Endothelial cell of umbilical vein (primary cell): Measurements from ENCODE around the gene WNT10A. TPM values are rescaled to one million over a fixed set of nuclear protein-coding genes. Genes with fewer than 3 reads are reported as not detected.

ENCODE experiments used
- BruUV-seq: library from RNA; stranded (reverse); fragments of 400-500 nt; replicated peaks from 2 replicates; lab custom pipeline; 2021; lab: Mats Ljungman, UMichigan
- CTCF ChIA-PET: fragments of 300-600, 350-600 bp; sonication (Branson Sonifier 250); formaldehyde crosslinking; loops from one replicate; lab custom pipeline; 2021; ENCODE audit warnings: antibody characterized with exemption, inconsistent platforms; lab: Charles Lee
- POLR2A ChIA-PET: fragments of 300-600, 350-600 bp; sonication (Branson Sonifier 250); formaldehyde crosslinking; loops from one replicate; lab custom pipeline; 2021; ENCODE audit warnings: antibody characterized with exemption, inconsistent platforms; lab: Charles Lee
- DNase-seq: peaks from one replicate; pipeline ENCODE4 v3.0.0-alpha.2; 2011; ENCODE audit warnings: low read depth, low spot score
- FAIRE-seq: peaks from 2 replicates; lab custom pipeline; 2011; peaks lifted over from hg19 to GRCh38; lab: Jason Lieb, UNC
- H2AFZ ChIP-seq: 2 replicates; pipeline ENCODE4 v1.6.0; 2012; ENCODE audit warnings: low read depth, low read length, control low read depth, inconsistent platforms
- H3K27ac ChIP-seq: 2 replicates; pipeline ENCODE4 v1.5.1; 2011; ENCODE audit warnings: low read depth, mild to moderate bottlenecking, control low read depth, low read length, moderate library complexity; ENCODE audit not compliant: insufficient read depth
- H3K27me3 ChIP-seq, 2 experiments: 2 replicates each; pipeline versions ENCODE4 v1.6.0 to v1.6.1; 2011; ENCODE audit warnings: low read length in 2 of 2, mixed read lengths in 1 of 2; ENCODE audit not compliant: control insufficient read depth in 2 of 2, insufficient read depth in 2 of 2
- H3K36me3 ChIP-seq, 2 experiments: 2 replicates in 1 of 2; 3 replicates in 1 of 2; pipeline ENCODE4 v1.5.1; 2011; ENCODE audit warnings: low read length in 2 of 2, mild to moderate bottlenecking in 1 of 2, moderate library complexity in 1 of 2; ENCODE audit not compliant: control insufficient read depth in 2 of 2, insufficient read depth in 2 of 2; ENCODE audit errors: extremely low read depth in 1 of 2
- H3K4me1 ChIP-seq: 3 replicates; pipeline ENCODE4 v1.5.1; 2011; ENCODE audit warnings: mild to moderate bottlenecking, low read length; ENCODE audit not compliant: control insufficient read depth, insufficient read depth; ENCODE audit errors: extremely low read depth
- H3K4me2 ChIP-seq: 2 replicates; pipeline ENCODE4 v1.6.1; 2011; ENCODE audit warnings: low read length, control low read depth, mixed read lengths; ENCODE audit not compliant: insufficient read depth
- H3K4me3 ChIP-seq, 3 experiments: fragments of 200-600 bp in 1 of 3; sonication (generic), shearing (Covaris generic) in 1 of 3; replicated peaks in 1 of 3; 2 replicates each; pipeline ENCODE4 v1.5.1; 2011 to 2016; ENCODE audit warnings: control low read depth in 3 of 3, low read length in 3 of 3, mild to moderate bottlenecking in 2 of 3, inconsistent platforms in 1 of 3, low read depth in 1 of 3, moderate library complexity in 1 of 3; ENCODE audit not compliant: insufficient read depth in 1 of 3
- H3K79me2 ChIP-seq: 2 replicates; pipeline ENCODE4 v1.6.0; 2012; ENCODE audit warnings: low read length, inconsistent platforms; ENCODE audit not compliant: control insufficient read depth, insufficient read depth
- H3K9ac ChIP-seq: replicated peaks from 2 replicates; pipeline ENCODE3; 2011; ENCODE audit warnings: low read length, control low read depth; ENCODE audit not compliant: insufficient read depth; ENCODE audit errors: extremely low read depth
- H3K9me1 ChIP-seq: replicated peaks from 3 replicates; pipeline ENCODE4 v1.6.0; 2011; ENCODE audit warnings: mild to moderate bottlenecking, low read length; ENCODE audit not compliant: control insufficient read depth, insufficient read depth; ENCODE audit errors: extremely low read depth
- H3K9me3 ChIP-seq: replicated peaks from 2 replicates; pipeline ENCODE4 v1.5.1; 2012; ENCODE audit warnings: low read length, inconsistent platforms; ENCODE audit not compliant: control insufficient read depth, insufficient read depth
- H4K20me1 ChIP-seq: replicated peaks from 2 replicates; pipeline ENCODE3; 2011; ENCODE audit warnings: mild to moderate bottlenecking, low read length; ENCODE audit not compliant: control insufficient read depth, insufficient read depth; ENCODE audit errors: extremely low read depth
- EZH2 ChIP-seq: IDR thresholded peaks from 2 replicates; pipeline ENCODE4 v1.6.1; 2012; ENCODE audit warnings: borderline replicate concordance, low read depth, mild to moderate bottlenecking, moderate library complexity, low read length, inconsistent platforms; ENCODE audit not compliant: severe bottlenecking
- FOS ChIP-seq: IDR thresholded peaks from 2 replicates; pipeline ENCODE4 v1.6.1; 2011; ENCODE audit warnings: mild to moderate bottlenecking, low read length, moderate library complexity, borderline replicate concordance; ENCODE audit not compliant: insufficient read depth
- GATA2 ChIP-seq: IDR thresholded peaks from 2 replicates; pipeline ENCODE4 v1.7.0; 2011; ENCODE audit warnings: low read depth, mild to moderate bottlenecking, moderate library complexity, mixed read lengths, low read length; ENCODE audit not compliant: insufficient read length, insufficient read depth
- JUN ChIP-seq: IDR thresholded peaks from 2 replicates; pipeline ENCODE4 v1.6.1; 2011; ENCODE audit warnings: borderline replicate concordance, low read depth; ENCODE audit not compliant: insufficient read length, insufficient read depth
- MYC ChIP-seq: IDR thresholded peaks from one replicate; pipeline ENCODE4 v1.6.1; 2011; ENCODE audit warnings: mild to moderate bottlenecking, low read depth, low read length
- POLR2A ChIP-seq: IDR thresholded peaks from 2 replicates; pipeline ENCODE4 v1.6.1; 2012; ENCODE audit warnings: low read depth, mild to moderate bottlenecking, control low read depth, low read length
- POLR2AphosphoS5 ChIP-seq: IDR thresholded peaks from 2 replicates; pipeline ENCODE4 v1.6.1; 2012; ENCODE audit warnings: low read depth, mild to moderate bottlenecking, control low read depth, low read length, moderate library complexity; ENCODE audit not compliant: insufficient read depth
- dilution Hi-C: fragments of 300-500 bp; cut with MboI; formaldehyde crosslinking; loops from one replicate; pipeline ENCODE4 v1.15.0; 2019; ENCODE audit warnings: low sequenced_read_pairs; ENCODE audit not compliant: extremely low pct_ligation_motif_present
- intact Hi-C: fragments of 100-400 bp; cut with micrococcal nuclease; formaldehyde crosslinking; loops from one replicate; pipeline ENCODE4 v1.10.0; 2022
- polyA plus RNA-seq, 4 experiments: library from polyadenylated mRNA; depleted of rRNA in 3 of 4; stranded (reverse) in 3 of 4; unstranded in 1 of 4; fragments of >200 nt; gene quantifications; 2 replicates each; pipeline versions ENCODE4 v1.2.1 to v1.2.3, GENCODE V29; 2011 to 2012; ENCODE audit warnings: missing spikeins in 1 of 4
- total RNA-seq: library from RNA; stranded (reverse); gene quantifications from 2 replicates; pipeline ENCODE4 v1.2.3, GENCODE V29; 2021
- TF ChIP-seq, protein P1 (sequence below): IDR thresholded peaks from 2 replicates; pipeline ENCODE4 v1.6.1; 2011; ENCODE audit not compliant: insufficient read depth, insufficient read length
- TF ChIP-seq, protein P2 (sequence below), 2 donors: IDR thresholded peaks; 1 replicate in 1 of 2; 2 replicates in 1 of 2; pipeline ENCODE4 v1.5.1; 2011; ENCODE audit warnings: low read length in 2 of 2, mild to moderate bottlenecking in 2 of 2, moderate library complexity in 2 of 2, control low read depth in 1 of 2, inconsistent platforms in 1 of 2, low read depth in 1 of 2; ENCODE audit not compliant: insufficient read depth in 1 of 2; ENCODE audit errors: extremely low read depth in 1 of 2

Gene WNT10A
- total and polyA plus RNA-seq, 2 donors (not counting 3 experiments of a cell fraction or from before 2014, with no cell fraction given) = not detected

DNA sequence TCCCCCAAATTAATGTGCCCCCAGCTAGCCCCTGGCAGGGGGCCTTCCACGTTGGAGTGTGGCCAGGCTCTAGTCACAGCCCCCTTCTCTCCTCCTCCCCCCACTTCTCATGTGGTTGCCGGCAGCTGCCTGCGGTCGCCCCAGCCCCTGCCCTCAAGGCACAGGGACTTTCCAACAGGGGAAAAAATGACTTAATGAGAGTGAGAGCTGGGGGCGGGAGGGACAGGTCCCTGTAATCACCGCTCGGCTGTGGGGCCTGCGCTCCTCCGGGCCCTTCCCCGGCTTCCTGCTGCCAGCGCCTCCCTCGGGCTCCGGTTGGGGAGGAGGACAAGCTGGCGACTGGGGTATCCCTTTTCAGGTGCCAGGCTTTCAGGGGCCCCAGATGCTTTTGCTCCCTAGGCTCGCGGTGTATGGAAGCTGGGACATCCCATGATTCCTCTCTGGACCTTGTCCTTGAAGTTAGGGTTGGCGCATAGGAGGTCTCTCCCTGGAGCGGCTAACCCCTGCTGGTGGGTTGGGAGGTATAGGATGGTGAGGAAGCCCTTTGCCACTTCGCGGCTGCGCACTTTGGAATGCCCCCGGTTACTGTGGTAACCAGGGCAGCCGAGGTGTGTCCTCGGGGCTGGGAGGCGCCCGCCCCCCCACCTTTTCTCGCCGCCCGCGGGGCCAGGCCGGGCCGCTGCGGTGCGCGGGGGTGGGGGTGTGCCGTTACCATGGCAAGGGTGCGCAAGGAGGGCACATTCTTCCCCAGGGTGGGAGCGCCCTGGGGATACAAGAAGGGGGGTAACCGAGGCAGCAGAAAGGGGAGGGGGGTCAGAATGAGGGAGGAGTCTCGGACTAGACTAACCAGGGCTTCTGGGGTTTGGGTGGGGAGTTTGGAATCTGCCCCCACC is 16.1 kb downstream of the WNT10A start:
- H3K9me3 ChIP-seq = no peaks in the 10 kb centered on the region
- peaks cover 73 to 81% of the 10 kb centered on the region in 2 experiments for H3K27me3 ChIP-seq
- CTCF ChIA-PET = interaction anchor here (1.1 to 10.0 kb wide), 8 partner anchors 11 to 186 kb away, joined by 3 to 362 read pairs (median 8); partner anchors contain the start of genes TTLL4 and WNT10A
- no peaks in the 10 kb centered on the region for H3K36me3 ChIP-seq
- dilution Hi-C loops (no loop called here), intact Hi-C loops (no loop called here)
- H3K4me2 ChIP-seq = no peak overlapping the region
- H3K4me3 ChIP-seq = no peak overlapping the region
- no peak overlapping the region for H2AFZ ChIP-seq
- FAIRE-seq (no peak), DNase-seq (no peak)
- no peaks in the 10 kb centered on the region for H3K4me1 ChIP-seq
- BruUV-seq = no TSS peak
- H3K27ac ChIP-seq = no peak overlapping the region
- TF ChIP-seq POLR2AphosphoS5 (no peak), EZH2 (peak; percentile 73), FOS (no peak)
- H4K20me1 ChIP-seq = no peaks in the 10 kb centered on the region
- no peaks in the 10 kb centered on the region for H3K9me1 ChIP-seq
- H3K79me2 ChIP-seq = no peaks in the 10 kb centered on the region
- POLR2A ChIA-PET = no interaction called here
- H3K9ac ChIP-seq = no peak overlapping the region

DNA sequence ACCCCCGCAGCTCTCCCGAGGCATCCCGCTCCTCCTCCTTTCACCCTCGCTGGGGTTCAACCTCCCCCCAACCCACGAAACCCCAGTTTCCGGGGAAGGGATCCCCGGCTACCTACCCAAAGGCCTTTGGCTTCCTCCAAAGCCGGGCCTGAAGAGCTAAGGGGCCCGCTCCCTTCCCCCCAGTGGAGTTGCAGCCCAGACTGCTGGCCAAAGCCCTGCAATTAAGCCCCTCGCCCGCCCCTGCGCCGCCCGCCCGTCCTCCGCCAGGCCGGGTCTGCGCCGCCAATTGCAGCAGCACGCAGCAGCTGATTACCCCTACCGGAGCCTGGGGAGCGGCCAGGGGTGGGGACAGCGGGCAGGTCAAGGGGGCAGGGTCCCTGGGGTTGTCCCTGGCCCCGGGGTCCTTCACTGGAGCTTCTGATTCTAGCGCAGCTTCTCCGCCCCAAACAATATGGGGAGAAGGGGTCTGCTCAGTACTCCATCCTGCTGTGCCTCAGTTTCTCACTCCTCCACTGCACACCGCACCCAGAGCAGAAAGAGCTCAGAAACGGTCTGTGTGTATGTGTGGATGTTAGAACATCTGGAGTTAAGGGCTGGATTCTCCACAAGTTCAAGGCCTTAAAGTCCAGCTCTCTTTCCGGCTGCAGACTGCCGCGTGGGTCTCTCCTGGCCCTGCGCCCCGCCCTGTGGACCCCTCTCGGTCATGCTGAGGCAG is 16.9 kb downstream of the WNT10A start:
- no peak overlapping the region for H2AFZ ChIP-seq
- H3K4me3 ChIP-seq = no peak overlapping the region
- DNase-seq (no peak), FAIRE-seq (no peak)
- POLR2A ChIA-PET = no interaction called here
- intact Hi-C loops (loop anchor here (1.0 kb wide), 2 partner anchors 21 to 44 kb away; no protein-coding TSS in a partner anchor), dilution Hi-C loops (no loop called here)
- H3K9ac ChIP-seq = no peak overlapping the region
- H3K79me2 ChIP-seq = no peaks in the 10 kb centered on the region
- H4K20me1 ChIP-seq = no peaks in the 10 kb centered on the region
- no peak overlapping the region for H3K27ac ChIP-seq
- H3K4me1 ChIP-seq = no peaks in the 10 kb centered on the region
- peaks cover 69 to 75% of the 10 kb centered on the region in 2 experiments for H3K27me3 ChIP-seq
- CTCF ChIA-PET = interaction anchor here (0.9 to 10.0 kb wide), 38 partner anchors 9 to 397 kb away, joined by 3 to 362 read pairs (median 5); partner anchors contain the start of genes CDK5R2, TTLL4 and WNT10A
- H3K36me3 ChIP-seq = no peaks in the 10 kb centered on the region
- TF ChIP-seq FOS (no peak), MYC (no peak), EZH2 (no peak), POLR2A (no peak), POLR2AphosphoS5 (no peak), GATA2 (no peak), JUN (no peak)
- TF ChIP-seq, protein P1, sequence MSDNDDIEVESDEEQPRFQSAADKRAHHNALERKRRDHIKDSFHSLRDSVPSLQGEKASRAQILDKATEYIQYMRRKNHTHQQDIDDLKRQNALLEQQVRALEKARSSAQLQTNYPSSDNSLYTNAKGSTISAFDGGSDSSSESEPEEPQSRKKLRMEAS = no peak
- TF ChIP-seq, protein P2, sequence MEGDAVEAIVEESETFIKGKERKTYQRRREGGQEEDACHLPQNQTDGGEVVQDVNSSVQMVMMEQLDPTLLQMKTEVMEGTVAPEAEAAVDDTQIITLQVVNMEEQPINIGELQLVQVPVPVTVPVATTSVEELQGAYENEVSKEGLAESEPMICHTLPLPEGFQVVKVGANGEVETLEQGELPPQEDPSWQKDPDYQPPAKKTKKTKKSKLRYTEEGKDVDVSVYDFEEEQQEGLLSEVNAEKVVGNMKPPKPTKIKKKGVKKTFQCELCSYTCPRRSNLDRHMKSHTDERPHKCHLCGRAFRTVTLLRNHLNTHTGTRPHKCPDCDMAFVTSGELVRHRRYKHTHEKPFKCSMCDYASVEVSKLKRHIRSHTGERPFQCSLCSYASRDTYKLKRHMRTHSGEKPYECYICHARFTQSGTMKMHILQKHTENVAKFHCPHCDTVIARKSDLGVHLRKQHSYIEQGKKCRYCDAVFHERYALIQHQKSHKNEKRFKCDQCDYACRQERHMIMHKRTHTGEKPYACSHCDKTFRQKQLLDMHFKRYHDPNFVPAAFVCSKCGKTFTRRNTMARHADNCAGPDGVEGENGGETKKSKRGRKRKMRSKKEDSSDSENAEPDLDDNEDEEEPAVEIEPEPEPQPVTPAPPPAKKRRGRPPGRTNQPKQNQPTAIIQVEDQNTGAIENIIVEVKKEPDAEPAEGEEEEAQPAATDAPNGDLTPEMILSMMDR (IDR thresholded peaks at IDR 0.05; ENCODE audit: extremely low read depth in 1 of 2, insufficient read depth in 1 of 2, low read depth in 1 of 2, low read length in 2 of 2) = no peak
- BruUV-seq = no TSS peak
- no peaks in the 10 kb centered on the region for H3K9me1 ChIP-seq
- no peak overlapping the region for H3K4me2 ChIP-seq
- H3K9me3 ChIP-seq = no peaks in the 10 kb centered on the region
